ENCODE measurements around the gene COL23A1.

COL23A1 gene

DNA sequence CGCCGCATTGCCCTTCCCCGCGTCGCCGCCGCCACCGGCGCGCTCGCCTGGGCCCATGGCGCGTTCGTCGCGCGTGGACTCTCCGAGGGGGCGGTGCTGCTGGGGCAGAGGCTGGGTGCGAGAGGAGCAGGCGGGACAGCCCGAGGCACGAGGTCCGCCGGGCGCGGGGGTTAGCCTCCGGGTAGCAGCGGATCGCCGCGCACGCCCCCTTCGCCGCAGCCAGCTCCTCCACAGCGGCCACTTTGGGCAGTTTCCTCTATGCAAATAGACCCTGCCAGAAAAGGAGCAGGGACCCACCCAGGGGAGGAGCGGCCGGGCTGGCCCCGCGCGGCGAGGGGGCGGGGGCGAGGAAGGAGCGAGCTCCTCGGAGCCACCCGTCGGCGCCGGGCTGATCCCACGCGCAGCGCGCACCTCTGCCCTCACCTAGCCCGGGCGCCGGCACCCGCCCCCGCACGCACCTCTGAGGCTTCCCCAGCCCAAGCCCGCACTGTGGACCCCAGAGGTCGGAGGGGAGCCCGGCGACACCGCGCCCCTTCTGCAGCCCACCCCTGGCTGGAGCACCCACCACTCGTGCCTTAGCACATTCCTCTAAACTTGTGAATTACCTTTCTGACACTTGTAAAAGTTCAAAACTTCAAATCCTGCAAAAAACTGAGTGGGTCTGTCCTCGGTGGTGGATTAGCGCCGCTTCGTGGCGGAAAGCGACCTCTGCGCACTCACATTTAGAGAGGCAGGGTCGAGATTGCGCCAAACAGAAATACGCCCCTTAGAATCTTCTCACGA, at the start of gene COL23A1:
COL23A1 (minus strand) TSS at position 253 of the 783 bp plus-strand sequence.
- Mint-ChIP-seq H3K36me3 (peaks cover 31% of the 10 kb centered on the region), H3K27me3 (peaks cover 54% of the 10 kb centered on the region), H3K9me3 (peaks cover 11% of the 10 kb centered on the region), H3K4me1 (peaks cover 13% of the 10 kb centered on the region), H3K27ac (no peak within 1 kb of the TSS), H3K4me3 (peak within 1 kb of the TSS; percentile 74)
- peak; percentile 75 for ATAC-seq

DNA sequence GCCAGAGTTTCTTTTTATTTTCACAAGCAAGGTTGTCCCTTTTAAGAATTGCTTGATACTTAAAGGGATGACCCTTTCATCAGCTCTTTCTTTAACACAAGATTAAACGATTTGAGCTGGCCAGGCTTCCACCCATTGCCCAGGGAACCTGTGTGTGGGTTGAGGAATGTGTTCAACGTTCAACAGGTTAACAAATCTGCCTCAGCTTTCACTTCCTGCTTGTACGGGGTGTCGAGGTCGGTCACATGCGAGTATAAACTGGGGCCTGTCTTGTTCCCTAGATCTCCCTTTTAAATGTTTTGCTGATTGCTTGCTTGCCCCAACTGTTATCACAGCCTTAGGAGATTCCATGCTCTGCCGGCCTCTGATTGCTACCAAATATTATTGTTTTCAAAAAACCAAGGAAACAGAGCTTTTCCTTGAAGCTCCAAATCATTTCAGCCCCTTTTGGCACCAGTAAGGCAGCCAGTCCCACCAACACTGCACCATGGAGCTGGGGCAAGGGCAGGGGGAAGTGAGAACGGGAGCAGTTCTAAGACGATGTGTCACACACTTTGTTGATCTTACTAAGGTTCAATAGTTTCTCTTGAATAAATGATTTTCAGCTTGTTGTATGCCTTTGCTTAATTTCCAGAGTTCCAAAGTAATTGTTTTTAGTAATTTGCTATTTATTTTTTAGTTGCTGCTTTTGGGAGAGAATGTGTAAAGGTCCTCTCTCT, 47.3 kb upstream of the COL23A1 start:
- Mint-ChIP-seq H3K27me3 (peaks cover 9% of the 10 kb centered on the region), H3K4me1 (peaks cover 10% of the 10 kb centered on the region), H3K36me3 (peaks cover 5% of the 10 kb centered on the region), H3K27ac (peak overlapping the region; percentile 88), H3K9me3 (peaks cover 6% of the 10 kb centered on the region), H3K4me3 (peak overlapping the region; percentile 18)
- ATAC-seq = peak; percentile 88

DNA sequence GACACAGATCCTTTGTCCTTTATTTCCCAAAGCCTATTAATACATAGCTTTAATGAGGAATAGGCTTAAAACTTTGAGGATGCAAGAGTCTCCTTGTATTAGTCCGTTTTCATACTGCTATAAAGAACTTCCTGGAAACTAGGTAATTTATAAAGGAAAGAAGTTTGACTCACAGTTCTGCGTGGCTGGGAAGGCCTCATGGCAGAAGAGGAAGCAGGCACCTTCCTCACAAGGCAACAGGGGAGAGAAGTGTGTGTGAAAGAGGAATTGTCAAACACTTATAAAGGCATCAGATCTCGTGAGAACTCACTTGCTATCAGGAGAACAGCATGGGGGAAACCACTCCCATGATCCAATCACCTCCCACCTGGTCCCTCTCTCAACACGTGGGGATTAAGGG, 42.1 kb upstream of the COL23A1 start:
- H3K27me3 Mint-ChIP-seq = no peaks in the 10 kb centered on the region
- no peak overlapping the region for H3K27ac Mint-ChIP-seq
- peaks cover 25% of the 10 kb centered on the region for H3K4me1 Mint-ChIP-seq
- H3K9me3 Mint-ChIP-seq = peaks cover 7% of the 10 kb centered on the region
- H3K4me3 Mint-ChIP-seq = no peak overlapping the region
- ATAC-seq = no peak
- H3K36me3 Mint-ChIP-seq = peaks cover 5% of the 10 kb centered on the region

DNA sequence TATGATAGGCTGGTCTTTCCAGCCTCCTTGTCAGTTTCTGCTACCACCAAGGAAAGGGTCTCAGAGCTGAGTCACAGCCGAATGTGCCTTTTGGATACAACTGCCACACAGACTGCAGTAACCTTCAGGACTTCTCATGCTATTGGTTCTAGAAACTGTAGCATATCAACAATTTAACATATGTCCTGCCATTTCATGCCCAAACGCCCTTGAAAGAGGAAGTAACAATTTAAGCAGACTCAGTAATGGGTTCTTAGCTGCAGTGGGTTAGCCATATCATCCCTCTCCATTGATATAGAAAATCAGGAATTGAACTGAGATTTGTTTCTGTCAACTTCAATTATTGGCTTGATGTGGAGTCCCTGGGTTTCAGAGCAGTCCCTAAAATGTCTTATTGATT, 40.8 kb upstream of the COL23A1 start:
- Mint-ChIP-seq H3K27ac (peak overlapping the region; percentile 42), H3K4me1 (peaks cover 21% of the 10 kb centered on the region), H3K9me3 (peaks cover 7% of the 10 kb centered on the region), H3K4me3 (no peak overlapping the region), H3K36me3 (peaks cover 5% of the 10 kb centered on the region), H3K27me3 (no peaks in the 10 kb centered on the region)
- ATAC-seq = peak; percentile 3

DNA sequence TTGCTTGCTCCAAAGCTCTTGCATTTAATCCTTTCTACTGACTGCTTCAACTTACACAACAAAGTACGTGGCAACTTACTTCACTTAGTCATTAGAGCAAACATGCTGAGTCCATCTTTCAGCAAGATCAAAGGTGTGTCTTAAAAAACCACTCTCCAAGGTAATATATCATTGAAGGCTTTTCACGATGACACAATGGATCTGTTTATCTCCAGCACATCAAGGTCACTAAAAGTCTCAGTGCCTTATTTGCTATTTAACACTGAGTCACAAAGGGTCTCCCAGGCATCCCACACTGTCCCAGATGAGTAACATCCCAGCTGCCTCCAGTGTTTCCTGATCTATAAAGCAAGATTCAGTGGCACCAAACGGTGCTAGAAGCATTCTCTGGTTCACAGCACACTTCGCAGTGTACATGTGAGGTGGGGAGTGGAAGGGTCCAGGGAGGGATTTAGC, 40.3 kb upstream of the COL23A1 start:
- Mint-ChIP-seq H3K27ac (peak overlapping the region; percentile 42), H3K4me1 (peaks cover 25% of the 10 kb centered on the region)
- ATAC-seq = no peak

DNA sequence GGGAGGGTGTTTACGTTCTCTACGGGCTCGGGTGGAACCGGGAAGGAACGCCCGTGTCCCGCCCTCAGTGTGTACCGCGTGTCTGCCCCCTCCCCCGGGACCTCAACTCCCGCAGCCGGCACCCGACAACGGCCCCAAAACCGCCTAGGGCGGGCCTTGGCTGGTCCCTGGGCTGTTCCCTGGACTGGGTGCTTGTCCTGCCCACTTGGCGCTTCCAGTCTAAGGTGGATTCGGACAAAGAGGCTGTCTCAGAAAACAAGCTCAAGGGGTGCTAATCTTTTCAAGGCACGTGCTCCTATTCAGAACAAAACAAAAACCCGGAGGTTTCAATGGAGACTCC, 37.0 kb upstream of the COL23A1 start:
- no peaks in the 10 kb centered on the region for H3K27me3 Mint-ChIP-seq
- H3K4me1 Mint-ChIP-seq = peaks cover 40% of the 10 kb centered on the region
- H3K27ac Mint-ChIP-seq = peak overlapping the region; percentile 96
- peak overlapping the region; percentile 90 for H3K4me3 Mint-ChIP-seq
- H3K9me3 Mint-ChIP-seq = peaks cover 4% of the 10 kb centered on the region
- no peak for ATAC-seq
- H3K36me3 Mint-ChIP-seq = peaks cover 8% of the 10 kb centered on the region

More for the DNA sequence above, 40.3 kb upstream of the COL23A1 start:
- Mint-ChIP-seq H3K36me3 (peaks cover 5% of the 10 kb centered on the region), H3K9me3 (peaks cover 7% of the 10 kb centered on the region), H3K27me3 (no peaks in the 10 kb centered on the region), H3K4me3 (no peak overlapping the region)

DNA sequence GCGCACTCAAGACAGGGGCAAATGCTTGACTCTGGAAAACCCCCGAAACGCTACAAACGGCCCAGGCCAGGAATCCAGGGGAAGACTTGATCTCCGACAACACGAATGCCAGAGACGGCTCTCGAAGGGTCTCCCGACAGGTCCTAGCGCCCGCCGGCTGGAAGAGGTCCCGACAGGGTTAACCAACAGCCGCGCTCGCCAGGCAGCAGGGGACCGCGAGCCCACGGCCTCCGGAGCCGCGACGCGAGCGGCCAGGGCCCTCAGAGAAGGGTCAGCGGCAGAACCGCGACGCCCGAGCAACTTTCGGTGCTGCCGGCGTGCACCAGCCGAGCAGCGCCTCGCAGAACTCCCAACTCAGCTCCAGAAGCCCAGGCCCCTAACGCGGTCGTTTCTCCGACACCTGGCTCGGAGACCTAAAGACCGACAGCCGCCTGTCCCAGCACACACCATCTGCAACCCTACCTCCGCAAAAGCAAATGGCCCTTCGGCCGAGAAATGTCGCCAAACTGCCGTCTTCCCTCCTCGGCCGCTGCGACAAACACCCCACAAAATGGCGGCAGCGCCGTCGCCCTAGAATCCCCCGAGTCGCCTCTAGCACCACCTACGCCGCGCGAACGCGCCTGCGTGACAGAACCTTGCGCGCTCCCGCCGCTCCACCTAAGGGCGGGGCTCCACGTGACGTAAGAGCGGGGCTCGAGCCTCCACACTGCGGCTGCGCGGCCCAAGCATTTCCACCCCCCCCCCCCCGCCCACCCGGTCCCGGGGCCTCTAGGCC, 36.5 kb upstream of the COL23A1 start, which contains the start of gene CLK4:
CLK4 (minus strand) TSS at position 567 of the 775 bp plus-strand sequence. CDS start 3,634 bp downstream, outside the sequence.
- Mint-ChIP-seq H3K27ac (peak within 1 kb of the TSS; percentile 96), H3K36me3 (peaks cover 13% of the 10 kb centered on the region), H3K4me3 (peak within 1 kb of the TSS; percentile 90), H3K9me3 (peaks cover 4% of the 10 kb centered on the region), H3K27me3 (no peaks in the 10 kb centered on the region), H3K4me1 (peaks cover 40% of the 10 kb centered on the region)
- ATAC-seq = peak; percentile 94

DNA sequence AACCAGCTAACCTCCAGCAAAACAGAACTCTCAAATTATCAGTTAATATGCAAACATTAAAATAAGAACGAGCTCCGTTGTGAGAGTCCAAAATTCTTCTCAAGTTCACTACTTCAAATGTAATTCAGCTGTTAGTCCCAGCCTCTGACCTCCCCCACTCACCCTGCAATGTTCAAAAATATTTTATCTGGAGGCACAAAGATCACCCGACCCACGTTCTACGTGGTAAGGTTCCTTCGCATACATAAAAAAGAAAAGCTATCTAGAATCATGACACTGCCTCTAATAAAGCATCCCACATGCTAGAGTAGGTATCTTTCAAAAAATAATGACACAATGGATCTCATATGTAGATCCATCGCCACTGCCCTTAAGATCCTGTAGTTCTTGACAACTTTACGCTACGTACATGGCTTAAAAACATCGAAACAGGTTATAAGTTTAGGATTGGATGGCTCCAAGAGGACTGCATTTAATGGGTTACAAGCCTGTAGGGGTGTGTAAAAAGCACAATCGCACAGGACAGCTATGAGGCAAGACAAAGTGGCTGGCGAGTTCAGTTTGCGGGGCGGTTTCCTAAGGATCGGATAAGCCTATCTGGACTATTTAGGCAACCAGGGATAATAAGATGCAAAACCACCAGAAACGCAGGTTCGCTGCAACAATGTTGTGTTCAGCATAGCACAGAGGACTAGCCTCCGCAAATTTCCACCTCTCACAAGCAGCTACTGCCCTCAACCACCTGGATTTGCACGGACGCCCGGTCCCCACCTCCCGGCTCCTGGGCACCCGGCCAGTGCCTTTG, 35.7 kb upstream of the COL23A1 start:
- Mint-ChIP-seq H3K27ac (peak overlapping the region; percentile 96), H3K4me1 (peaks cover 35% of the 10 kb centered on the region), H3K27me3 (no peaks in the 10 kb centered on the region), H3K36me3 (peaks cover 14% of the 10 kb centered on the region), H3K4me3 (peak overlapping the region; percentile 90), H3K9me3 (peaks cover 4% of the 10 kb centered on the region)
- peak; percentile 0 for ATAC-seq

DNA sequence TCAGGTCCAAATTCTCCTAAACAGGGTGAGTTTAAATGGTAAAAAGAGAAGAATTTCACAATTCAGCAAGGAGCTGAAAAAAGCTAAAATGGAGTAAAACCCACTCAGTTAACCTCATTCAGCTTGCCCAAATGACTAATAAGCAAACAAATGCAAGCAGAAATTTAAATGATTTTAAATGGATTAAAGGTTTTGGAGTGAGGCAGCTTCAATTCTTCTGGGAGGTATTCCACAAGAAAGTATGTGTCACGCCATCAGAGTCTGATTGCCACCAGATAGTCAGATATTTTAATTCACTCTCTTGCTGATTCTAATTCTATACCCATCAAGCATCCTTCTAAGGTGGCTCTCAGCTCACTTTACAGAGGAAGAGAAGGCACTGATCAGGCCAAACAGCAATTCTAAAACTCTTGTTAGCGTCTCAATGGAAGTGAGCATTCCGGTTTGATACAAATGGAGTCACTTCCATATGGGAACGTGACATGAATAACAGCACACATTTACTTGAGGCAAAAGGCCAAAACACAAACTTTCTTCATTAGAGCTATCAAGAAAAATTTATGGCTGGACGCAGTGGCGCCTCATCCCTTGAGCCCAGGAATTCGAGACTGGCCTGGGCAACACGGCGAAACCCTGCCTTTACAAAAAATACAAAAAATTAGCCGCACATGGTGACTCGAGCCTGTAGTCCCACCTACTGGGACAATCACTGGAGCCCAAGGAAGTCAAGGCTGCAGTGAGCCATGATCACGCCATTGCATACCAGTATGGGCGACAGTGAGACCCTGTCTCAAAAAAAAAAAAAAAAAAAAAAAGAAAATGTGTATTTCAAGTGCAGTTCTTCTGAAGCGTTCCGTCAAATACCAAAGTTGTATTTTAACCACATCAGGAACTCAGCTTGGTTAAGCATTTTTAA, 34.7 kb upstream of the COL23A1 start:
- Mint-ChIP-seq H3K9me3 (peaks cover 4% of the 10 kb centered on the region), H3K27me3 (no peaks in the 10 kb centered on the region), H3K4me3 (peak overlapping the region; percentile 90), H3K27ac (peak overlapping the region; percentile 96), H3K4me1 (peaks cover 37% of the 10 kb centered on the region), H3K36me3 (peaks cover 24% of the 10 kb centered on the region)
- no peak for ATAC-seq

DNA sequence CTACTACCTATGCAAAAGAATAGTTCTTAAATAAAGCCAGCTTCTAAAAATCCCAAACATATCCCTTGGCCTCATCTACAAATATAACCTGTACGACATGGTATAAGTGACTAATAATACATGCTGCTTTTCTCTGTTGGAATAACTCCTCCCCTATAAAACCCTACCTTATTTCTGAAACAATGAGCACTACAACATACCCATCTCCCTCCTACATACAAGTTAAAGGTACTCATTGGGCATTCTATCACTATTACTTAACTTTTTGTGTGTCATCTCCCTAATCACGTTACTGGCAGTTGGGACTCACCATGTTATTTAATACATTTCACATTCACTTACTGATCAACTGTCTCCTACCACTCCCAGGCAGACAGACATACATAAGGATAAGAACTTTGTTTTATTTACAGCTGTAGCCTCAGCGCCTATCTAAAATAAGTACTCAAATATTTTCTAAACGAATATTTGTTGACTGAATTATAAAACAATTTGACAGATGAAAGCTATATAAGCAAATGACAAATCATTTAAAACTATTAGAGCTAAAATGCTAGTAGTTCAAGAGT, 32.6 kb upstream of the COL23A1 start:
- no peak overlapping the region for H3K4me3 Mint-ChIP-seq
- no peak overlapping the region for H3K27ac Mint-ChIP-seq
- H3K36me3 Mint-ChIP-seq = peaks cover 34% of the 10 kb centered on the region

DNA sequence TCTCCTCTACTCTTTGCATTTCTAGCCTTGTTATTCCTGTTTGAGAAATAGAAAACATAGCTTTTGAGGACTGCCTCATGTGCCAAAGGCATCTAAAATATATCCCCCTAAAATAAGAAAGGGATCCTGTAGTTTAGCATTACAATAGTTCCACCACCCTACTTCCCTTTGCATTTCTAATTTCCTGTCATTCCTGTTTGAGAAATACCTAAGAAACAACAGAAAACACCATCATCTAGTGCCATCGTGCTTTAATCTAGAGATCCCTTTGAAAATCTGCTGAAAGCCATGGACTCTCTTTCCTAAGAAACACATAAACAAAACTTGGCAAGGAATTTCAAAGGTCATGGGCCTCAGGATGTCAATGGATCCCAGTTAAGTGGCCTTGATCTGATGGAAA, 29.2 kb upstream of the COL23A1 start:
- Mint-ChIP-seq H3K4me3 (no peak overlapping the region), H3K27ac (no peak overlapping the region), H3K36me3 (peaks cover 50% of the 10 kb centered on the region), H3K9me3 (no peaks in the 10 kb centered on the region), H3K4me1 (peaks cover 29% of the 10 kb centered on the region), H3K27me3 (no peaks in the 10 kb centered on the region)
- no peak for ATAC-seq

More for the DNA sequence above, 32.6 kb upstream of the COL23A1 start:
- Mint-ChIP-seq H3K9me3 (peaks cover 2% of the 10 kb centered on the region), H3K27me3 (no peaks in the 10 kb centered on the region), H3K4me1 (peaks cover 46% of the 10 kb centered on the region)
- no peak for ATAC-seq

DNA sequence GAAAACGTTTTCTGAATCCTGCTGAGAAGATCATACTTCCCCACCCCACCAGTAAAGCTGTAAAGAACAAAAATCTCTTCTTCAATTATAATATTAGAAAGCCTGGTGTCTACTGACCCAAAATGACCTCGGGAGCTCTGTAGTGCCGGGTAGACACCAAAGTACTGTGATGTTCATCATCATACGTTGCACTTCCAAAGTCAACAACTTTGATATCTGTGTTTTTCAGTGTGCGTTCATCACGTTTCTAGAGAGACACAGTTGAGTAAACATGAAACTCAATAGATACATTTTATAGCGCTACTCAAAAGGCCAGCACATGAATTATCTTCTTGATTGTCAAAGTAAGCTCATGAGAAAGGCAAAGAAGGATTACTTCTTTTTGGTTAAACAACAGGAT, 22.1 kb upstream of the COL23A1 start:
- Mint-ChIP-seq H3K4me3 (no peak overlapping the region), H3K27me3 (no peaks in the 10 kb centered on the region), H3K27ac (peak overlapping the region; percentile 48), H3K36me3 (peaks cover 56% of the 10 kb centered on the region), H3K9me3 (no peaks in the 10 kb centered on the region), H3K4me1 (no peaks in the 10 kb centered on the region)
- ATAC-seq = no peak

DNA sequence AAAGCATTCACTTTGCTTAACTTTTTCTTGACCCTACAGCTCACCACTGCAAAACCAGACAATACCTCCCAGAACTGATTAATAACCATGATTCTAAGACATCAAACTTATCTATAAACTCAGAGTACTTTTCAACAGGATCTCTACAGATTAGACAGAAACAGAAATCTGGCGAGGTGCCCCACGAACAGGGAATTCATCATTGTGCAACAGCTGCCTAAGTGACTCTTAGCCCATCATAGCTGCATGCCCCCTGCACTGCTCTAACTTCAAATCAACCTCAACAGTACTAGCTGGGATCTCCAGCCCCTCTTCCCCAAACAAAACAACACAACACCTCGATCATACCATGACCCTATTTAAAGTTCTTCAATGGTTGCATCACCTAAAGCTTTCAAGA, 16.1 kb upstream of the COL23A1 start:
- no peak overlapping the region for H3K27ac Mint-ChIP-seq
- no peak overlapping the region for H3K4me3 Mint-ChIP-seq
- ATAC-seq = no peak
- no peaks in the 10 kb centered on the region for H3K27me3 Mint-ChIP-seq
- H3K9me3 Mint-ChIP-seq = no peaks in the 10 kb centered on the region
- no peaks in the 10 kb centered on the region for H3K4me1 Mint-ChIP-seq
- peaks cover 68% of the 10 kb centered on the region for H3K36me3 Mint-ChIP-seq

Measured in stimulated activated memory B cell treated with anti-CD40 and anti-IgM and Interleukin-4, amounts not matched to agents 10 μg/mL and 1 μg/mL and 100 μg/mL, for 72 hours (primary cell).